Astrocyte of the cerebellum (primary cell): Measurements from ENCODE around the gene PRKACG.

ENCODE experiments used
- DNase-seq: peaks from one replicate; pipeline ENCODE4 v3.0.0-alpha.2; 2011; ENCODE audit warnings: low read depth
- H3K4me3 ChIP-seq: 2 replicates; pipeline ENCODE4 v1.5.1; 2011; ENCODE audit warnings: mild to moderate bottlenecking, low read depth, low read length, moderate library complexity
- in situ Hi-C: cut with HindIII; loops from 2 replicates; pipeline ENCODE4 v1.10.0; 2017; ENCODE audit warnings: low sequenced_read_pairs
- TF ChIP-seq, protein P1 (sequence below): IDR thresholded peaks from 2 replicates; pipeline ENCODE4 v1.5.1; 2012; ENCODE audit warnings: low read length, low read depth, moderate library complexity, mild to moderate bottlenecking; ENCODE audit errors: missing control alignments

The PRKACG gene

DNA sequence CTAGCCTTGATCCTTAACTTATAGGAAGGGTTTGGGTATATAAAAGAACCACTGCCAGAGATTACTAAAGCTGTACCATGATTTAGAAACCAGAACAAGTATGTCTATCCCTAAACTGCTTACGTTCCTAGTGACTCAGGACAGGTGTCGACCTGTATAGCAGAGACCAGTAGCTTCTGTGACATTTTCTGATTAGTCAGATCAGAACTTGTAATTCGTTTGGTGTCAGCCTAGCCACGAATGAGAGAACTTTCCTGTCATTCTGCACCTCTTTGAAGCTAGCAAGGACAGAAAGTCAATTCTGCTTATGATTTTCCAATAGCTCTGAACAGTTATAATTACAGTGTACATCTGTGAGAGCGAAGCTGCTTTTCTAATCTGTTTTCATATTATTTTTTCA lies 39.5 kb downstream of the PRKACG start:
- in situ Hi-C loops, result no loop called here
- no peak for DNase-seq
- TF ChIP-seq, protein P1, sequence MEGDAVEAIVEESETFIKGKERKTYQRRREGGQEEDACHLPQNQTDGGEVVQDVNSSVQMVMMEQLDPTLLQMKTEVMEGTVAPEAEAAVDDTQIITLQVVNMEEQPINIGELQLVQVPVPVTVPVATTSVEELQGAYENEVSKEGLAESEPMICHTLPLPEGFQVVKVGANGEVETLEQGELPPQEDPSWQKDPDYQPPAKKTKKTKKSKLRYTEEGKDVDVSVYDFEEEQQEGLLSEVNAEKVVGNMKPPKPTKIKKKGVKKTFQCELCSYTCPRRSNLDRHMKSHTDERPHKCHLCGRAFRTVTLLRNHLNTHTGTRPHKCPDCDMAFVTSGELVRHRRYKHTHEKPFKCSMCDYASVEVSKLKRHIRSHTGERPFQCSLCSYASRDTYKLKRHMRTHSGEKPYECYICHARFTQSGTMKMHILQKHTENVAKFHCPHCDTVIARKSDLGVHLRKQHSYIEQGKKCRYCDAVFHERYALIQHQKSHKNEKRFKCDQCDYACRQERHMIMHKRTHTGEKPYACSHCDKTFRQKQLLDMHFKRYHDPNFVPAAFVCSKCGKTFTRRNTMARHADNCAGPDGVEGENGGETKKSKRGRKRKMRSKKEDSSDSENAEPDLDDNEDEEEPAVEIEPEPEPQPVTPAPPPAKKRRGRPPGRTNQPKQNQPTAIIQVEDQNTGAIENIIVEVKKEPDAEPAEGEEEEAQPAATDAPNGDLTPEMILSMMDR, result no peak
- H3K4me3 ChIP-seq, result no peak overlapping the region

GRCh38 chr9:68973619-68974018 lies 40.3 kb downstream of the PRKACG start:
- H3K4me3 ChIP-seq, result no peak overlapping the region
- TF ChIP-seq, protein P1, result no peak
- no peak for DNase-seq
- in situ Hi-C loops, result no loop called here

- DNase-seq, result no peak
- in situ Hi-C loops, result no loop called here
- no peak overlapping the region for H3K4me3 ChIP-seq
- TF ChIP-seq, protein P1, result no peak
These were observed 43.8 kb downstream of the PRKACG start for GRCh38 chr9:68970151-68970550.

DNA sequence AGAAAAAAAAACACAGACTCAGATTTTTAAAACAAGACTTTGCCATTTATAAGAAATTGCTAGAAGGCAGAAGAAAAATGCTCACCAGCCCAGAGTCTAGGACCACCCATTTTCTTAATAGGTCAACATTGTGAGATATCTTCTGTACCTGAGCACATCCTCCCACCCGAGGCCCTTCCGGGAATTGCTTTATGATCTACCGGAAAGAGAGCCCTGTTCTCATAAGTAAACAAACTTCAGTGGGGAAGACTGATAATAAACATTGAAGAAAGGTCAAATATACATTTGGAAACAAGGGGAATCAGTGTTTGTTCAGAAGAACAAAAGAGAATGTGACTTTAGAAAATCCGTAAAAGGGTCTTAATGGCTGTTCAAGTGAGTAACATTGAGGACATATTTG lies 44.4 kb downstream of the PRKACG start:
- no peak overlapping the region for H3K4me3 ChIP-seq
- TF ChIP-seq, protein P1, result no peak
- DNase-seq, result no peak
- in situ Hi-C loops, result no loop called here

GRCh38 chr9:68967800-68968199 lies 46.1 kb downstream of the PRKACG start:
- DNase-seq, result no peak
- no peak overlapping the region for H3K4me3 ChIP-seq
- in situ Hi-C loops, result no loop called here
- TF ChIP-seq, protein P1, result no peak

DNA sequence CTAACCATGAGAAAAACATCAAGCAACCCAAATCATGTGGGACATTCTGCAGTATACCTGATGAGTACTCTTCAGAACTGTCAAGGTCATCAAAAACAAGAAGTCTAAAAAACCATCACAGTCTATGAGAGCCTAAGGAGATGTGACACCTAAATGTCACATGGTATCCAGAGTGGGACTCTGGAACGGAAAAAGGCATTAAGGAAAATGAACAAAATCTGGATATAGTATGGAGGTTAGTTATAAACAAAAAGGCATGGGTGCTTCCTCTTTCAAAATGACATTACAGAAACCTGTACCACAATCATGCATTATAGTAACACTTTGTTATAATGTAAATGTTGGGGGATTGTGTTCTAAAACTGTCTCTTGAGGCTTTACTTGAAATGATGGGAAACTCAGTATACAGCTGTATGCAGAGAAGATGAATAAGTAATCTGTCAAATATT lies 47.4 kb downstream of the PRKACG start:
- TF ChIP-seq, protein P1, result no peak

DNA sequence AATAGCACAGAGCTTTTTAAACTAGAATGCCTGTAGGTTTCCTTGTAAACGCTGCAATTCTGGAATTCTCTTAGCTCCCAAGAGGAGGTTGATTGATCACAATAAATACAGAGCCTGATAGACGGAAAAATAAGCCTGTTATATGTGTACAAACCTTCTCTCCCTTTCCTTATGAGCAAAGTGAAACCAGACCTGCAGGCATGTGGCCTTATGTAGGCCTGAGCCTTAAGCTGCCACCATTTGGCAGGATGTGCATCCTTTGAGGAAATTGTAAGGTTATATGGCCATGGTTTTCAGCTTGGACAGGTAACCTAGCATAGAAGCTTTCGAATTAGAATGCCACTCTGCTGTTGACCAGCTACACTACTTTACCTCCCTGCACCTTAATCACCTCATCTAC lies 49.1 kb downstream of the PRKACG start:
- in situ Hi-C loops, result no loop called here
- no peak for DNase-seq
- TF ChIP-seq, protein P1, result no peak

More for the DNA sequence above, 47.4 kb downstream of the PRKACG start:
- H3K4me3 ChIP-seq, result no peak overlapping the region
- in situ Hi-C loops, result no loop called here
- no peak for DNase-seq

More for the DNA sequence above, 49.1 kb downstream of the PRKACG start:
- no peak overlapping the region for H3K4me3 ChIP-seq
